ENCODE measurements around the gene CHPF2. TPM values are rescaled to one million over a fixed set of nuclear protein-coding genes. Genes with fewer than 3 reads are reported as not detected.

CHPF2 gene
- total and polyA plus RNA-seq, 2 of the 13 experiments (the other 11 are each of a cell fraction or from before 2014, with no cell fraction given): 15.4 to 21.5 TPM

DNA sequence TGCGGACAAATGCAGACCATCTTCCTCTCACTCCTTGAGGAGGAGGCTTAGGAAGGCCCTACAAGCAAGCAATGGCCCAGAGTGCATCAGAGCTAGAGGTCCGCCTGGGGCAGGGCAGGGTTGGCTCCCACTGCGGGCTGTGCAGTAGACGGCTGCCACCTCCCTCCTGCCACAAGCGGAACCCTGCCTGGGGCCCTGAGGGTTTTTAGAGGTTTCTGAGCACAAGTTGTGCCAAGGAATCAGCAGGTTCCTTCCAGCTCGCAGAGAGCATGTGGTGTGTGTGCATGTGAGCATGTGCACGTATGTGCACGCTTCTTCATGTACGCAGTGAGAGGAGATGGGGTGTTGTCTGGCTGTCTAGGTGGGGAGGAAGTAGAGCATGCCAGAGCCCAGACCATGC, 42.1 kb downstream of the CHPF2 start:
- no TSS peak for BruUV-seq (replicated peaks)
- no peak for DNase-seq (ENCODE audit: low spot score)
- POLR2A ChIA-PET: no interaction called here
- Histone ChIP-seq H3K27ac (ENCODE audit: extremely low read length, insufficient read depth, low read length) (no peak overlapping the region), H3K36me3 (replicated peaks in 1 of 2; ENCODE audit: control insufficient read depth in 1 of 2, insufficient read depth in 2 of 2, low read length in 2 of 2) (no peaks in the 10 kb centered on the region), H2AFZ (ENCODE audit: low read length) (no peak overlapping the region), H3K9ac (ENCODE audit: insufficient read depth, low read depth, low read length) (no peak overlapping the region), H3K9me3 (ENCODE audit: low read length) (no peaks in the 10 kb centered on the region), H3K4me2 (ENCODE audit: low read depth, low read length) (no peak overlapping the region), H3K4me3 (replicated peaks in 1 of 3; ENCODE audit: insufficient read depth in 1 of 3, low read depth in 2 of 3, low read length in 3 of 3) (no peak overlapping the region), H3K79me2 (ENCODE audit: insufficient read depth, low read length) (no peaks in the 10 kb centered on the region), H4K20me1 (ENCODE audit: insufficient read depth, low read length) (no peaks in the 10 kb centered on the region), H3K27me3 (ENCODE audit: control insufficient read depth in 1 of 2, insufficient read depth in 2 of 2, low read length in 2 of 2) (peaks cover 4 to 64% of the 10 kb centered on the region in 2 experiments), H3K4me1 (ENCODE audit: insufficient read depth, low read length) (peaks cover 18% of the 10 kb centered on the region)
- CTCF ChIA-PET (ENCODE audit: low intra/inter-chr PET ratio, low total read pairs): no interaction called here
- WGBS (ENCODE audit: low lambda C conversion rate): 57% methylated on average over 5 of the region's 9 CpGs
- no peak for FAIRE-seq
- no peak; the same call in 2 of the 3 replicates for ATAC-seq
- in situ Hi-C loops (cut with HindIII; ENCODE audit: extremely low pct_ligation_motif_present, low pct_unique_long_range_greater_than_20kb): no loop called here
- intact Hi-C loops (cut with micrococcal nuclease; ENCODE audit: unreplicated experiment): no loop called here
- TF ChIP-seq, protein P1, sequence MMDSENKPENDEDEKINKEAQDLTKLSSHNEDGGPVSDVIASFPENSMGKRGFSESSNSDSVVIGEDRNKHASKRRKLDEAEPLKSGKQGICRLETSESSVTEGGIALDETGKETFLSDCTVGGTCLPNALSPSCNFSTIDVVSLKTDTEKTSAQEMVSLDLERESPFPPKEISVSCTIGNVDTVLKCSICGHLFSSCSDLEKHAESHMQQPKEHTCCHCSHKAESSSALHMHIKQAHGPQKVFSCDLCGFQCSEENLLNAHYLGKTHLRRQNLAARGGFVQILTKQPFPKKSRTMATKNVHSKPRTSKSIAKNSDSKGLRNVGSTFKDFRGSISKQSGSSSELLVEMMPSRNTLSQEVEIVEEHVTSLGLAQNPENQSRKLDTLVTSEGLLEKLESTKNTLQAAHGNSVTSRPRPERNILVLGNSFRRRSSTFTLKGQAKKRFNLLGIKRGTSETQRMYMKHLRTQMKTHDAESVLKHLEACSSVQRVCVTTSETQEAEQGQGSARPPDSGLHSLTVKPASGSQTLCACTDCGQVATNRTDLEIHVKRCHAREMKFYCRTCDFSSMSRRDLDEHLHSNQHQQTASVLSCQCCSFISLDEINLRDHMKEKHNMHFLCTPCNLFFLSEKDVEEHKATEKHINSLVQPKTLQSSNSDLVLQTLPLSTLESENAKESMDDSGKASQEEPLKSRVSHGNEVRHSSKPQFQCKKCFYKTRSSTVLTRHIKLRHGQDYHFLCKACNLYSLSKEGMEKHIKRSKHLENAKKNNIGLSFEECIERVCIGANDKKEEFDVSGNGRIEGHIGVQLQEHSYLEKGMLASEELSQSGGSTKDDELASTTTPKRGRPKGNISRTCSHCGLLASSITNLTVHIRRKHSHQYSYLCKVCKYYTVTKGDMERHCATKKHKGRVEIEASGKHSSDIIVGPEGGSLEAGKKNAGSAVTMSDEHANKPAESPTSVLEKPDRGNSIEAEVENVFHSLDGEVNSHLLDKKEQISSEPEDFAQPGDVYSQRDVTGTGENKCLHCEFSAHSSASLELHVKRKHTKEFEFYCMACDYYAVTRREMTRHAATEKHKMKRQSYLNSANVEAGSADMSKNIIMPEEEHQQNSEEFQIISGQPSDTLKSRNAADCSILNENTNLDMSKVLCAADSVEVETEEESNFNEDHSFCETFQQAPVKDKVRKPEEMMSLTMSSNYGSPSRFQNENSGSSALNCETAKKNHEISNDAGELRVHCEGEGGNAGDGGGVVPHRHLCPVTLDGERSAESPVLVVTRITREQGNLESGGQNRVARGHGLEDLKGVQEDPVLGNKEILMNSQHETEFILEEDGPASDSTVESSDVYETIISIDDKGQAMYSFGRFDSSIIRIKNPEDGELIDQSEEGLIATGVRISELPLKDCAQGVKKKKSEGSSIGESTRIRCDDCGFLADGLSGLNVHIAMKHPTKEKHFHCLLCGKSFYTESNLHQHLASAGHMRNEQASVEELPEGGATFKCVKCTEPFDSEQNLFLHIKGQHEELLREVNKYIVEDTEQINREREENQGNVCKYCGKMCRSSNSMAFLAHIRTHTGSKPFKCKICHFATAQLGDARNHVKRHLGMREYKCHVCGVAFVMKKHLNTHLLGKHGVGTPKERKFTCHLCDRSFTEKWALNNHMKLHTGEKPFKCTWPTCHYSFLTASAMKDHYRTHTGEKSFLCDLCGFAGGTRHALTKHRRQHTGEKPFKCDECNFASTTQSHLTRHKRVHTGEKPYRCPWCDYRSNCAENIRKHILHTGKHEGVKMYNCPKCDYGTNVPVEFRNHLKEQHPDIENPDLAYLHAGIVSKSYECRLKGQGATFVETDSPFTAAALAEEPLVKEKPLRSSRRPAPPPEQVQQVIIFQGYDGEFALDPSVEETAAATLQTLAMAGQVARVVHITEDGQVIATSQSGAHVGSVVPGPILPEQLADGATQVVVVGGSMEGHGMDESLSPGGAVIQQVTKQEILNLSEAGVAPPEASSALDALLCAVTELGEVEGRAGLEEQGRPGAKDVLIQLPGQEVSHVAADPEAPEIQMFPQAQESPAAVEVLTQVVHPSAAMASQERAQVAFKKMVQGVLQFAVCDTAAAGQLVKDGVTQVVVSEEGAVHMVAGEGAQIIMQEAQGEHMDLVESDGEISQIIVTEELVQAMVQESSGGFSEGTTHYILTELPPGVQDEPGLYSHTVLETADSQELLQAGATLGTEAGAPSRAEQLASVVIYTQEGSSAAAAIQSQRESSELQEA (CRISPR knock-in tag; IDR thresholded peaks at IDR 0.05; ENCODE audit: not compliant biosample characterization): no peak
- TF ChIP-seq CENPX (CRISPR knock-in tag; IDR thresholded peaks at IDR 0.05): no peak
- TF ChIP-seq ZNF780A (CRISPR knock-in tag; IDR thresholded peaks at IDR 0.05): no peak
- TF ChIP-seq ZNF878 (CRISPR knock-in tag; IDR thresholded peaks at IDR 0.05): no peak
- TF ChIP-seq, protein P2, sequence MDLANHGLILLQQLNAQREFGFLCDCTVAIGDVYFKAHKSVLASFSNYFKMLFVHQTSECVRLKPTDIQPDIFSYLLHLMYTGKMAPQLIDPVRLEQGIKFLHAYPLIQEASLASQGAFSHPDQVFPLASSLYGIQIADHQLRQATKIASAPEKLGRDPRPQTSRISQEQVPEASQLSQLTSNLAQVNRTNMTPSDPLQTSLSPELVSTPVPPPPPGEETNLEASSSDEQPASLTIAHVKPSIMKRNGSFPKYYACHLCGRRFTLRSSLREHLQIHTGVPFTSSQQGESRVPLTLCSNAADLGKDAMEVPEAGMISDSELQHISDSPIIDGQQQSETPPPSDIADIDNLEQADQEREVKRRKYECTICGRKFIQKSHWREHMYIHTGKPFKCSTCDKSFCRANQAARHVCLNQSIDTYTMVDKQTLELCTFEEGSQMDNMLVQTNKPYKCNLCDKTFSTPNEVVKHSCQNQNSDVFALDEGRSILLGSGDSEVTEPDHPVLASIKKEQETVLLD (CRISPR knock-in tag; IDR thresholded peaks at IDR 0.05; ENCODE audit: low read depth): no peak
- TF ChIP-seq IRF2 (CRISPR knock-in tag; IDR thresholded peaks at IDR 0.05): no peak
- TF ChIP-seq ARNT2 (CRISPR knock-in tag; IDR thresholded peaks at IDR 0.05; ENCODE audit: low read depth): no peak
- TF ChIP-seq, protein P3, sequence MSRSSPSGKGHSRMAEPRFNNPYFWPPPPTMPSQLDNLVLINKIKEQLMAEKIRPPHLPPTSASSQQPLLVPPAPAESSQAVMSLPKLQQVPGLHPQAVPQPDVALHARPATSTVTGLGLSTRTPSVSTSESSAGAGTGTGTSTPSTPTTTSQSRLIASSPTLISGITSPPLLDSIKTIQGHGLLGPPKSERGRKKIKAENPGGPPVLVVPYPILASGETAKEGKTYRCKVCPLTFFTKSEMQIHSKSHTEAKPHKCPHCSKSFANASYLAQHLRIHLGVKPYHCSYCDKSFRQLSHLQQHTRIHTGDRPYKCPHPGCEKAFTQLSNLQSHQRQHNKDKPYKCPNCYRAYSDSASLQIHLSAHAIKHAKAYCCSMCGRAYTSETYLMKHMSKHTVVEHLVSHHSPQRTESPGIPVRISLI (CRISPR knock-in tag; IDR thresholded peaks at IDR 0.05; ENCODE audit: borderline replicate concordance): no peak
- TF ChIP-seq, protein P4, sequence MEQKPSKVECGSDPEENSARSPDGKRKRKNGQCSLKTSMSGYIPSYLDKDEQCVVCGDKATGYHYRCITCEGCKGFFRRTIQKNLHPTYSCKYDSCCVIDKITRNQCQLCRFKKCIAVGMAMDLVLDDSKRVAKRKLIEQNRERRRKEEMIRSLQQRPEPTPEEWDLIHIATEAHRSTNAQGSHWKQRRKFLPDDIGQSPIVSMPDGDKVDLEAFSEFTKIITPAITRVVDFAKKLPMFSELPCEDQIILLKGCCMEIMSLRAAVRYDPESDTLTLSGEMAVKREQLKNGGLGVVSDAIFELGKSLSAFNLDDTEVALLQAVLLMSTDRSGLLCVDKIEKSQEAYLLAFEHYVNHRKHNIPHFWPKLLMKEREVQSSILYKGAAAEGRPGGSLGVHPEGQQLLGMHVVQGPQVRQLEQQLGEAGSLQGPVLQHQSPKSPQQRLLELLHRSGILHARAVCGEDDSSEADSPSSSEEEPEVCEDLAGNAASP (CRISPR knock-in tag; IDR thresholded peaks at IDR 0.05; ENCODE audit: borderline replicate concordance): no peak
- TF ChIP-seq BORCS8-MEF2B (CRISPR knock-in tag; IDR thresholded peaks at IDR 0.05): no peak
- no peak for TF ChIP-seq ZNF274 (CRISPR knock-in tag; IDR thresholded peaks at IDR 0.05)
- no peak for TF ChIP-seq NR2F1 (CRISPR knock-in tag; IDR thresholded peaks at IDR 0.05)
- no peak for TF ChIP-seq SMAD9 (CRISPR knock-in tag; IDR thresholded peaks at IDR 0.05)

Measured in HepG2 (cell line).